ENCODE measurements around the gene MRPL1.
A peak's percentile ranks its signal among the peaks of the same experiment; 100 is the strongest.

MRPL1 gene

GRCh38 chr4:77865259-77865658 lies 2.6 kb downstream of the MRPL1 start:
- Histone ChIP-seq H3K4me3 (no peak overlapping the region), H3K4me2 (peak overlapping the region in 2 of 11 experiments; percentile 78 to 92; a peak in 2 of 22 replicates), H3K4me1 (peaks cover 25 to 42% (median 32%) of the 10 kb centered on the region in 10 experiments), H3K9me3 (replicated peaks in 1 of 11) (no peaks in the 10 kb centered on the region), H3K36me3 (peaks cover 20 to 57% (median 33%) of the 10 kb centered on the region in 11 experiments; a peak in 21 of 22 replicates), H3K27me3 (no peaks in the 10 kb centered on the region), H3K27ac (no peak overlapping the region), H3K9ac (no peak overlapping the region), H4K20me1 (peaks cover 0 to 45% (median 13%) of the 10 kb centered on the region in 11 experiments; a peak in 14 of 22 replicates)
- no peak for TF ChIP-seq Cebpa-rat (IDR thresholded peaks at IDR 0.05)

GRCh38 chr4:77872723-77873445 lies 10.3 kb downstream of the MRPL1 start:
- TF ChIP-seq Cebpa-rat (IDR thresholded peaks at IDR 0.05): no peak
- Histone ChIP-seq H3K27me3 (no peaks in the 10 kb centered on the region), H3K9me3 (replicated peaks in 1 of 11) (no peaks in the 10 kb centered on the region), H3K27ac (no peak overlapping the region), H3K36me3 (peaks cover 61 to 98% (median 76%) of the 10 kb centered on the region in 11 experiments), H3K4me1 (peaks cover 0 to 5% (median 0%) of the 10 kb centered on the region in 10 experiments; a peak in 3 of 20 replicates), H3K4me2 (no peak overlapping the region), H4K20me1 (peaks cover 0 to 65% (median 18%) of the 10 kb centered on the region in 11 experiments; a peak in 15 of 22 replicates), H3K4me3 (no peak overlapping the region), H3K9ac (no peak overlapping the region)

GRCh38 chr4:77877167-77877566 lies 14.5 kb downstream of the MRPL1 start:
- no peak overlapping the region for H3K4me3 ChIP-seq
- no peak overlapping the region for H3K4me2 ChIP-seq
- H3K4me1 ChIP-seq: no peaks in the 10 kb centered on the region
- no peak overlapping the region for H3K27ac ChIP-seq
- H3K9ac ChIP-seq: no peak overlapping the region
- no peaks in the 10 kb centered on the region for H3K27me3 ChIP-seq
- TF ChIP-seq Cebpa-rat (IDR thresholded peaks at IDR 0.05): no peak
- H3K36me3 ChIP-seq: peaks cover 81 to 97% (median 89%) of the 10 kb centered on the region in 11 experiments
- no peaks in the 10 kb centered on the region for H3K9me3 ChIP-seq (replicated peaks in 1 of 11)
- peaks cover 0 to 62% (median 9%) of the 10 kb centered on the region in 11 experiments; a peak in 13 of 22 replicates for H4K20me1 ChIP-seq

GRCh38 chr4:77877771-77878565 lies 15.3 kb downstream of the MRPL1 start:
- Histone ChIP-seq H3K9ac (no peak overlapping the region), H3K36me3 (peaks cover 73 to 97% (median 89%) of the 10 kb centered on the region in 11 experiments), H3K9me3 (replicated peaks in 1 of 11) (no peaks in the 10 kb centered on the region), H3K27ac (no peak overlapping the region), H4K20me1 (peaks cover 0 to 69% (median 9%) of the 10 kb centered on the region in 11 experiments; a peak in 13 of 22 replicates), H3K4me2 (no peak overlapping the region), H3K27me3 (no peaks in the 10 kb centered on the region), H3K4me3 (no peak overlapping the region), H3K4me1 (no peaks in the 10 kb centered on the region)
- TF ChIP-seq Cebpa-rat (IDR thresholded peaks at IDR 0.05): no peak

- TF ChIP-seq Cebpa-rat (IDR thresholded peaks at IDR 0.05): no peak
- Histone ChIP-seq H3K4me2 (no peak overlapping the region), H3K36me3 (peaks cover 78 to 97% (median 90%) of the 10 kb centered on the region in 11 experiments), H3K4me3 (no peak overlapping the region), H3K4me1 (no peaks in the 10 kb centered on the region), H3K9ac (no peak overlapping the region), H4K20me1 (peaks cover 0 to 63% (median 9%) of the 10 kb centered on the region in 11 experiments; a peak in 13 of 22 replicates), H3K27me3 (no peaks in the 10 kb centered on the region), H3K9me3 (replicated peaks in 1 of 11) (no peaks in the 10 kb centered on the region), H3K27ac (no peak overlapping the region)
Observed at GRCh38 chr4:77880784-77881183, 18.2 kb downstream of the MRPL1 start.

GRCh38 chr4:77881460-77882295 lies 19.0 kb downstream of the MRPL1 start:
- Histone ChIP-seq H3K4me2 (no peak overlapping the region), H3K4me1 (no peaks in the 10 kb centered on the region), H3K4me3 (no peak overlapping the region), H3K27ac (no peak overlapping the region), H3K27me3 (no peaks in the 10 kb centered on the region), H3K9me3 (replicated peaks in 1 of 11) (no peaks in the 10 kb centered on the region), H4K20me1 (peaks cover 0 to 55% (median 9%) of the 10 kb centered on the region in 11 experiments; a peak in 13 of 22 replicates), H3K36me3 (peaks cover 78 to 97% (median 90%) of the 10 kb centered on the region in 11 experiments), H3K9ac (no peak overlapping the region)
- TF ChIP-seq Cebpa-rat (IDR thresholded peaks at IDR 0.05): no peak

GRCh38 chr4:77893451-77893850 lies 30.8 kb downstream of the MRPL1 start:
- Histone ChIP-seq H3K36me3 (peaks cover 39 to 76% (median 65%) of the 10 kb centered on the region in 11 experiments), H3K27ac (peak overlapping the region in 3 of 11 experiments; percentile 22 to 32 (median 27); a peak in 3 of 22 replicates), H3K4me3 (no peak overlapping the region), H3K9me3 (replicated peaks in 1 of 11) (no peaks in the 10 kb centered on the region), H4K20me1 (no peaks in the 10 kb centered on the region), H3K9ac (no peak overlapping the region; a peak in 1 of 22 replicates), H3K4me1 (peaks cover 4 to 22% (median 14%) of the 10 kb centered on the region in 10 experiments; a peak in 19 of 20 replicates), H3K4me2 (peak overlapping the region; percentile 1 to 55 (median 37); a peak in 13 of 22 replicates), H3K27me3 (no peaks in the 10 kb centered on the region)
- TF ChIP-seq Cebpa-rat (IDR thresholded peaks at IDR 0.05): no peak

- TF ChIP-seq Cebpa-rat (IDR thresholded peaks at IDR 0.05): no peak
- Histone ChIP-seq H3K4me2 (no peak overlapping the region), H3K9me3 (replicated peaks in 1 of 11) (peaks cover 0 to 4% (median 0%) of the 10 kb centered on the region in 11 experiments; a peak in 1 of 22 replicates), H3K4me1 (no peaks in the 10 kb centered on the region), H3K4me3 (no peak overlapping the region), H4K20me1 (no peaks in the 10 kb centered on the region), H3K9ac (no peak overlapping the region), H3K36me3 (peaks cover 43 to 97% (median 83%) of the 10 kb centered on the region in 11 experiments), H3K27ac (no peak overlapping the region), H3K27me3 (no peaks in the 10 kb centered on the region)
Observed at GRCh38 chr4:77899607-77900006, 37.0 kb downstream of the MRPL1 start.

All from BLaER1 treated with 17β-estradiol and CSF1 and Interleukin-3, amounts not matched to agents 10 nM and 100 nM (cell line).